HG03575 (cell line): ENCODE measurements around the gene JPH4.

Experiments used
- ATAC-seq: cut with Tn5 transposase; IDR thresholded peaks from one replicate; pipeline ENCODE4 v1.9.1; 2021; ENCODE audit not compliant: unreplicated experiment, insufficient number of reproducible peaks, low FRiP score; ENCODE audit errors: extremely low read depth

JPH4 gene

GRCh38 chr14:23567186-23568020 is 11.2 kb downstream of the JPH4 start, which contains the start of gene AP1G2:
Gene AP1G2, minus strand, starts transcription at chr14:23567791. Its CDS starts 477 bp downstream, at chr14:23567314.
- ATAC-seq: no peak

GRCh38 chr14:23566778-23567185 is 11.8 kb downstream of the JPH4 start:
- no peak for ATAC-seq

- ATAC-seq: no peak
Measured at GRCh38 chr14:23566112-23566777, 12.3 kb downstream of the JPH4 start.

GRCh38 chr14:23565626-23566025 is 13.0 kb downstream of the JPH4 start:
- ATAC-seq: no peak

GRCh38 chr14:23564876-23565275 is 13.7 kb downstream of the JPH4 start:
- no peak for ATAC-seq

GRCh38 chr14:23564181-23564812 is 14.3 kb downstream of the JPH4 start:
- no peak for ATAC-seq

- ATAC-seq: no peak
Measured at GRCh38 chr14:23563473-23564180, 15.0 kb downstream of the JPH4 start.

GRCh38 chr14:23562822-23563472 is 15.6 kb downstream of the JPH4 start:
- no peak for ATAC-seq

- ATAC-seq: no peak
Measured at GRCh38 chr14:23561873-23562821, 16.4 kb downstream of the JPH4 start.

- no peak for ATAC-seq
Measured at GRCh38 chr14:23561259-23561658, 17.3 kb downstream of the JPH4 start.

GRCh38 chr14:23559926-23560520 is 18.6 kb downstream of the JPH4 start:
- ATAC-seq: no peak

- no peak for ATAC-seq
Measured at GRCh38 chr14:23559010-23559925, 19.3 kb downstream of the JPH4 start.

GRCh38 chr14:23558346-23559009 is 20.1 kb downstream of the JPH4 start:
- no peak for ATAC-seq

GRCh38 chr14:23557946-23558345 is 20.6 kb downstream of the JPH4 start:
- no peak for ATAC-seq

- ATAC-seq: no peak
Measured at GRCh38 chr14:23557521-23557920, 21.1 kb downstream of the JPH4 start.
